K562 (cell line): ENCODE data around the gene SELENOO. TPM values are rescaled to one million over a fixed set of nuclear protein-coding genes. Genes with fewer than 3 reads are reported as not detected.
A peak's percentile ranks its signal among the peaks of the same experiment; 100 is the strongest.

ENCODE experiments used
- ARID1B ChIP-seq: fragments of 450-650 bp; IDR thresholded peaks from 2 replicates; pipeline ENCODE4 v1.6.1; 2016; ENCODE audit warnings: antibody characterized with exemption, mild to moderate bottlenecking, inconsistent platforms
- ARID4B ChIP-seq: sonication (generic); formaldehyde crosslinking; IDR thresholded peaks from 2 replicates; pipeline ENCODE4 v1.8.0; 2022; ENCODE audit warnings: mild to moderate bottlenecking, missing genetic modification reagents
- ARNT ChIP-seq, 2 experiments: fragments of 450-650 bp; IDR thresholded peaks; 2 replicates each; pipeline ENCODE4 v1.6.1; 2016; ENCODE audit warnings: mild to moderate bottlenecking in 1 of 2
- BRD9 ChIP-seq: fragments of 450-650 bp; IDR thresholded peaks from 2 replicates; pipeline ENCODE4 v1.6.1; 2018; ENCODE audit warnings: low read depth; ENCODE audit not compliant: partially characterized antibody
- CEBPZ ChIP-seq: fragments of 150-350 bp; IDR thresholded peaks from 2 replicates; pipeline ENCODE4 v1.6.1; 2014; ENCODE audit warnings: low read depth, mild to moderate bottlenecking, low read length, borderline replicate concordance
- GABPB1 ChIP-seq: sonication (generic); formaldehyde crosslinking; IDR thresholded peaks from 2 replicates; pipeline ENCODE4 v1.8.0; 2022; ENCODE audit warnings: mild to moderate bottlenecking, missing genetic modification reagents
- HDAC3 ChIP-seq: fragments of 450-650 bp; IDR thresholded peaks from 2 replicates; pipeline ENCODE4 v1.6.1; 2018; ENCODE audit warnings: borderline replicate concordance, mild to moderate bottlenecking, moderate library complexity; ENCODE audit not compliant: partially characterized antibody
- KDM5B ChIP-seq: fragments of 200-600 bp; sonication (generic); IDR thresholded peaks from 2 replicates; pipeline ENCODE4 v1.6.1; 2012; ENCODE audit warnings: low read depth, mild to moderate bottlenecking, moderate library complexity, low read length, control low read depth, inconsistent platforms; ENCODE audit not compliant: insufficient replicate concordance
- MNT ChIP-seq, 2 experiments: fragments of 450-650 bp; conservative IDR thresholded peaks; 2 replicates each; pipeline ENCODE4 v1.6.1; 2017; ENCODE audit warnings: mild to moderate bottlenecking in 2 of 2, moderate library complexity in 2 of 2
- MYNN ChIP-seq, 2 experiments: sonication (generic); formaldehyde crosslinking in 1 of 2; IDR thresholded peaks; 2 replicates each; pipeline versions ENCODE4 v1.5.0 to v1.6.1; 2016 to 2020; ENCODE audit warnings: antibody characterized with exemption in 1 of 2, missing genetic modification reagents in 1 of 2
- NFIX ChIP-seq: fragments of 250-450 bp; sonication (Bioruptor Pico); IDR thresholded peaks from 2 replicates; pipeline ENCODE4 v1.4.0; 2020; ENCODE audit warnings: low read depth, mild to moderate bottlenecking, moderate library complexity
- PHF8 ChIP-seq: fragments of 200-600 bp; sonication (generic); IDR thresholded peaks from 2 replicates; pipeline ENCODE4 v1.6.1; 2012; ENCODE audit warnings: mixed run types, mild to moderate bottlenecking, inconsistent platforms, low read length, moderate library complexity, borderline replicate concordance
- SNIP1 ChIP-seq: fragments of 450-650 bp; IDR thresholded peaks from 2 replicates; pipeline ENCODE4 v1.7.1; 2017; ENCODE audit warnings: low read depth, mild to moderate bottlenecking
- TAL1 ChIP-seq: fragments of 450-650 bp; IDR thresholded peaks from 2 replicates; pipeline ENCODE4 v1.6.1; 2016; ENCODE audit warnings: mild to moderate bottlenecking
- TCF3 ChIP-seq: sonication (generic); formaldehyde crosslinking; IDR thresholded peaks from 2 replicates; pipeline ENCODE4 v1.4.0; 2020; ENCODE audit warnings: mild to moderate bottlenecking, missing genetic modification reagents
- YY1 ChIP-seq, 3 experiments: IDR thresholded peaks; 2 replicates each; pipeline ENCODE4 v1.6.1; 2011; ENCODE audit warnings: low read length in 2 of 3, mild to moderate bottlenecking in 2 of 3, moderate library complexity in 2 of 3, borderline replicate concordance in 1 of 3, control low read depth in 1 of 3, low read depth in 1 of 3; ENCODE audit not compliant: insufficient read depth in 3 of 3, insufficient replicate concordance in 2 of 3, control insufficient read depth in 1 of 3, insufficient read length in 1 of 3; ENCODE audit errors: extremely low read depth in 1 of 3
- ZNF212 ChIP-seq: fragments of 450-650 bp; formaldehyde crosslinking; IDR thresholded peaks from 2 replicates; pipeline ENCODE4 v1.4.0; 2020; ENCODE audit warnings: mild to moderate bottlenecking
- polyA plus RNA-seq, 8 experiments: library from polyadenylated mRNA; depleted of rRNA in 4 of 8; stranded (reverse) in 5 of 8; unstranded in 3 of 8; fragments of >200 nt; fragmentation: Nextera tagmentation in 2 of 8; fragmentation: Illumina TruSeq in 1 of 8; extraction: Ambion mirVana in 2 of 8; extraction: Trizol in 1 of 8; gene quantifications; 2 replicates each; pipeline versions ENCODE4 v1.2.1 to v1.2.3, GENCODE V29; 2011 to 2014; ENCODE audit warnings: inconsistent platforms in 1 of 8, missing spikeins in 1 of 8
- total RNA-seq, 7 experiments: library from RNA; depleted of rRNA in 6 of 7; stranded (reverse); fragments of >200 nt in 6 of 7; fragmentation: Illumina TruSeq in 2 of 7; extraction: Trizol in 2 of 7; gene quantifications; 2 replicates each; pipeline versions ENCODE4 v1.2.1 to v1.2.3, GENCODE V29; 2011 to 2021; ENCODE audit warnings: low replicate concordance in 1 of 7

Gene SELENOO
- total and polyA plus RNA-seq, 9 of the 15 experiments (the other 6 are each of a cell fraction or from before 2014, with no cell fraction given), result 0.37 to 24.9 (median 8.3) TPM

- TF ChIP-seq ARID4B (CRISPR knock-in tag) (no peak), ARID1B (no peak), MYNN (IDR thresholded peaks at IDR 0.05) (no peak), MYNN (CRISPR knock-in tag; IDR thresholded peaks at IDR 0.05) (no peak), SNIP1 (no peak), CEBPZ (no peak), TAL1 (no peak), NFIX (CRISPR knock-in tag) (no peak), MNT (conservative IDR thresholded peaks at IDR 0.05) (peak; percentile 3 to 47; a peak in 1 of 4 replicates), ZNF212 (CRISPR knock-in tag) (no peak), TCF3 (CRISPR knock-in tag) (no peak), YY1 (IDR thresholded peaks at IDR 0.05; ENCODE audit: borderline replicate concordance in 1 of 3, control insufficient read depth in 1 of 3, extremely low read depth in 1 of 3, insufficient read depth in 3 of 3, insufficient read length in 1 of 3, insufficient replicate concordance in 2 of 3, low read depth in 1 of 3, low read length in 2 of 3) (no peak), PHF8 (no peak), BRD9 (no peak), HDAC3 (no peak), ARNT (IDR thresholded peaks at IDR 0.05) (no peak), GABPB1 (CRISPR knock-in tag) (0 out of 2 replicates have a peak, but pooled peaks have one; percentile 2), KDM5B (no peak)
These were observed 44.6 kb downstream of the SELENOO start (continued) for GRCh38 chr22:50245214-50246072.
